Ovary (tissue), 3 donors: ENCODE data around the gene IGF1.

ENCODE experiments used
- EP300 ChIP-seq: sonication (generic); formaldehyde crosslinking; IDR thresholded peaks from one replicate; pipeline ENCODE4 v1.6.1; 2017; ENCODE audit warnings: antibody characterized with exemption
- POLR2A ChIP-seq: fragments of 450-650 bp; IDR thresholded peaks from one replicate; pipeline ENCODE4 v1.6.1; 2017; ENCODE audit warnings: antibody characterized with exemption, mild to moderate bottlenecking, moderate library complexity
- TF ChIP-seq, protein P1 (sequence below), 3 donors: fragments of 450-650 bp in 2 of 3; fragments of 200-600 bp in 1 of 3; IDR thresholded peaks; one replicate each; pipeline versions ENCODE4 v1.5.1 to v1.8.0; 2016 to 2022; ENCODE audit warnings: antibody characterized with exemption in 3 of 3, mild to moderate bottlenecking in 1 of 3
- donor health status: DM: no; HTN: no; CAD: no.

DNA sequence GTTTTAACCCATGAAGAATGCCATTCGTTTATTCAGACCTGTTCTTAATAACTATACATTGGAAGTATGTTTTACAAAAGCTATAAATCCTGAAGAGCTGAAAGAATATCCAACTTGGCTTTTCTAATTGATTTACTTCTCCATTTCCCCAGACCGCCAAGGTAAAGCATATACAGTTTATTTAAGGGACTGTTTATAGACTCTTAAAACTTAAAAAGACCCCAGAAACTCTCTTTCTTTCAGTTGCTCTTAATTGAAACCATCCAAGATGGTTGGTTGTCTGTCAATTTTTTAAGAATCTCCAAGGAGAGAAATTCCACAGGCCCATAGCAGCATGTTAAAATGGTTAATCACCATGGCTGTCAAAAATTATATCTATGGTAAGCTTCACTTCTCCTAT is 8.8 kb downstream of the IGF1 start:
- TF ChIP-seq, protein P1, sequence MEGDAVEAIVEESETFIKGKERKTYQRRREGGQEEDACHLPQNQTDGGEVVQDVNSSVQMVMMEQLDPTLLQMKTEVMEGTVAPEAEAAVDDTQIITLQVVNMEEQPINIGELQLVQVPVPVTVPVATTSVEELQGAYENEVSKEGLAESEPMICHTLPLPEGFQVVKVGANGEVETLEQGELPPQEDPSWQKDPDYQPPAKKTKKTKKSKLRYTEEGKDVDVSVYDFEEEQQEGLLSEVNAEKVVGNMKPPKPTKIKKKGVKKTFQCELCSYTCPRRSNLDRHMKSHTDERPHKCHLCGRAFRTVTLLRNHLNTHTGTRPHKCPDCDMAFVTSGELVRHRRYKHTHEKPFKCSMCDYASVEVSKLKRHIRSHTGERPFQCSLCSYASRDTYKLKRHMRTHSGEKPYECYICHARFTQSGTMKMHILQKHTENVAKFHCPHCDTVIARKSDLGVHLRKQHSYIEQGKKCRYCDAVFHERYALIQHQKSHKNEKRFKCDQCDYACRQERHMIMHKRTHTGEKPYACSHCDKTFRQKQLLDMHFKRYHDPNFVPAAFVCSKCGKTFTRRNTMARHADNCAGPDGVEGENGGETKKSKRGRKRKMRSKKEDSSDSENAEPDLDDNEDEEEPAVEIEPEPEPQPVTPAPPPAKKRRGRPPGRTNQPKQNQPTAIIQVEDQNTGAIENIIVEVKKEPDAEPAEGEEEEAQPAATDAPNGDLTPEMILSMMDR (IDR thresholded peaks at IDR 0.05) = no peak
- TF ChIP-seq EP300 (no peak), POLR2A (no peak)
